HEK293T (cell line): ENCODE data around the gene ATP6V0E1.
"Not testable (repeated sequence)": the region's sequence is repeated elsewhere in the genome, so short reads cannot be mapped to it uniquely, and the experiment has no call there.

Experiments used
- ARNT ChIP-seq: fragments of 450-650 bp; IDR thresholded peaks from 2 replicates; pipeline ENCODE4 v1.6.1; 2017; ENCODE audit warnings: mild to moderate bottlenecking
- BHLHE40 ChIP-seq: fragments of 450-650 bp; IDR thresholded peaks from 2 replicates; pipeline ENCODE4 v1.6.1; 2016; ENCODE audit warnings: mild to moderate bottlenecking, moderate library complexity, borderline replicate concordance
- ELF4 ChIP-seq: fragments of 450-650 bp; IDR thresholded peaks from 2 replicates; pipeline ENCODE4 v1.6.1; 2017; ENCODE audit warnings: antibody characterized with exemption
- FOXK2 ChIP-seq: fragments of 450-650 bp; IDR thresholded peaks from 2 replicates; pipeline ENCODE4 v1.6.1; 2016; ENCODE audit warnings: mild to moderate bottlenecking
- FOXM1 ChIP-seq: fragments of 450-650 bp; IDR thresholded peaks from 2 replicates; pipeline ENCODE4 v1.6.1; 2017; ENCODE audit warnings: mild to moderate bottlenecking, borderline replicate concordance
- L3MBTL2 ChIP-seq: fragments of 450-650 bp; conservative IDR thresholded peaks from 2 replicates; pipeline ENCODE4 v1.6.1; 2016; ENCODE audit warnings: mild to moderate bottlenecking
- PKNOX1 ChIP-seq: fragments of 450-650 bp; IDR thresholded peaks from 2 replicates; pipeline ENCODE4 v1.6.1; 2016
- SUZ12 ChIP-seq: fragments of 450-650 bp; IDR thresholded peaks from 2 replicates; pipeline ENCODE4 v1.6.1; 2016; ENCODE audit warnings: mild to moderate bottlenecking

- TF ChIP-seq PKNOX1, BHLHE40, ARNT, L3MBTL2, FOXM1, SUZ12, FOXK2, ELF4: not testable (repeated sequence)
Observed at GRCh38 chr5:173017087-173017486, 33.5 kb downstream of the ATP6V0E1 start.
